ENCODE results near the gene INKA1. TPM values are rescaled to one million over a fixed set of nuclear protein-coding genes. Genes with fewer than 3 reads are reported as not detected.
"Not testable (repeated sequence)": the region's sequence is repeated elsewhere in the genome, so short reads cannot be mapped to it uniquely, and the experiment has no call there.

The INKA1 gene
- total RNA-seq, 1 experiment from 2014 or later = 1.3 TPM

- DNase-seq = peak; percentile 14
- no peaks in the 10 kb centered on the region for H3K9me2 ChIP-seq (replicated peaks; ENCODE audit: low read length)
- no peaks in the 10 kb centered on the region for H3K79me2 ChIP-seq (ENCODE audit: low read length)
- H3K27ac ChIP-seq (ENCODE audit: low read length) = no peak within 1 kb of the TSS
- no peaks in the 10 kb centered on the region for H3K9me3 ChIP-seq (ENCODE audit: low read length)
- H3K9ac ChIP-seq (ENCODE audit: low read length) = no peak within 1 kb of the TSS
- POLR2A ChIA-PET (ENCODE audit: unreplicated experiment) = no interaction called here
- no peaks in the 10 kb centered on the region for H3K27me3 ChIP-seq (ENCODE audit: low read length)
- peak within 1 kb of the TSS; percentile 27 for H3K4me2 ChIP-seq (ENCODE audit: low read length)
- peak; percentile 63 for ATAC-seq
- no peak within 1 kb of the TSS for H3K4me3 ChIP-seq (ENCODE audit: low read length)
- H3K4me1 ChIP-seq (ENCODE audit: insufficient read depth, low read length) = no peaks in the 10 kb centered on the region
- H4K20me1 ChIP-seq (ENCODE audit: low read length) = no peaks in the 10 kb centered on the region
- peak within 1 kb of the TSS; percentile 35; the same call in 1 of the 2 replicates for H2AFZ ChIP-seq (ENCODE audit: low read length)
- BruUV-seq (replicated peaks) = TSS peak; percentile 24
- H3F3A ChIP-seq (ENCODE audit: low read length, unreplicated experiment) = no peaks in the 10 kb centered on the region
- no peaks in the 10 kb centered on the region for H3K36me3 ChIP-seq (ENCODE audit: low read depth, low read length)
- CTCF ChIA-PET = no interaction called here
- intact Hi-C loops (cut with micrococcal nuclease) = no loop called here
- TF ChIP-seq EZH2 (IDR thresholded peaks at IDR 0.05; ENCODE audit: low read length, unreplicated experiment) (no peak), CTCF (conservative IDR thresholded peaks at IDR 0.05; ENCODE audit: low read depth, low read length) (no peak), EZH2phosphoT487 (IDR thresholded peaks at IDR 0.05; ENCODE audit: borderline replicate concordance, low read length) (no peak)
These were observed 10.6 kb downstream of the INKA1 start, which contains the start of gene UBA7 for GRCh38 chr3:49813497-49814174. TSS of gene UBA7 (minus strand) at chr3:49813953. CDS start at chr3:49813787, 166 bp downstream.

DNA sequence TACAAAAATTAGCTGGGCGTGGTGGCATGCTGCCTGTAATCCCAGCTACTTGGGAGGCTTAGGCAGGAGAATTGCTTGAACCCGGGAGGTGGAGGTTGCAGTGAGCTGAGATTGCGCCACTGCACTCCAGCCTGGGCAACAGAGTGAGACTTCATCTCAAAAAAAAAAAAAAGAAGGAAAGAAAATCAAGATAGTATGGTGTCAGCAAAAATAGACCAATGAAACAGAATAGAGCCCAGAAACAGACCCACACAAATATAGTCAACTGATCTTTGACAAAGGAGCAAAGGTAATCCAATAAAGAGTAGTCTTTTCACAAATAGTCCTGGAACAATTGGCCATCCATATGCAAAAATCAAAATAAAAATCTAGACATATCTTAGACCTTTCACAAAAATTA lies 20.1 kb downstream of the INKA1 start:
- CTCF ChIA-PET = interaction anchor here (0.5 kb wide), 1 partner anchor 297 kb away, joined by 3 read pairs; no protein-coding TSS in a partner anchor
- intact Hi-C loops (cut with micrococcal nuclease) = not testable (repeated sequence)

GRCh38 chr3:49826016-49826415 lies 23.0 kb downstream of the INKA1 start:
- Histone ChIP-seq H3K9me2 (replicated peaks; ENCODE audit: low read length) (no peaks in the 10 kb centered on the region), H3K9me3 (ENCODE audit: low read length) (no peaks in the 10 kb centered on the region), H3K27ac (ENCODE audit: low read length) (no peak overlapping the region), H3K27me3 (ENCODE audit: low read length) (no peaks in the 10 kb centered on the region), H3K4me3 (ENCODE audit: low read length) (no peak overlapping the region), H3K79me2 (ENCODE audit: low read length) (no peaks in the 10 kb centered on the region), H3F3A (ENCODE audit: low read length, unreplicated experiment) (no peaks in the 10 kb centered on the region), H4K20me1 (ENCODE audit: low read length) (no peaks in the 10 kb centered on the region), H2AFZ (ENCODE audit: low read length) (no peak overlapping the region), H3K4me1 (ENCODE audit: insufficient read depth, low read length) (no peaks in the 10 kb centered on the region), H3K9ac (ENCODE audit: low read length) (no peak overlapping the region), H3K36me3 (ENCODE audit: low read depth, low read length) (peaks cover 14% of the 10 kb centered on the region; the same call in 1 of the 2 replicates), H3K4me2 (ENCODE audit: low read length) (no peak overlapping the region)
- no peak for TF ChIP-seq EZH2phosphoT487 (IDR thresholded peaks at IDR 0.05; ENCODE audit: borderline replicate concordance, low read length)
- TF ChIP-seq CTCF (conservative IDR thresholded peaks at IDR 0.05; ENCODE audit: low read depth, low read length) = no peak
- ATAC-seq = no peak
- ChIA-PET CTCF (no interaction called here), POLR2A (ENCODE audit: unreplicated experiment) (no interaction called here)
- intact Hi-C loops (cut with micrococcal nuclease) = no loop called here
- no TSS peak for BruUV-seq (replicated peaks)
- DNase-seq = no peak

More for the DNA sequence above, 20.1 kb downstream of the INKA1 start:
- H3F3A ChIP-seq (ENCODE audit: low read length, unreplicated experiment); H3K4me3 ChIP-seq (ENCODE audit: low read length); H3K9me2 ChIP-seq (replicated peaks; ENCODE audit: low read length); BruUV-seq (replicated peaks); H3K36me3 ChIP-seq (ENCODE audit: low read depth, low read length); H4K20me1 ChIP-seq (ENCODE audit: low read length); H2AFZ ChIP-seq (ENCODE audit: low read length); ATAC-seq; DNase-seq; H3K9me3 ChIP-seq (ENCODE audit: low read length); H3K4me2 ChIP-seq (ENCODE audit: low read length); H3K9ac ChIP-seq (ENCODE audit: low read length); POLR2A ChIA-PET (ENCODE audit: unreplicated experiment); H3K27ac ChIP-seq (ENCODE audit: low read length); H3K27me3 ChIP-seq (ENCODE audit: low read length); H3K79me2 ChIP-seq (ENCODE audit: low read length); H3K4me1 ChIP-seq (ENCODE audit: insufficient read depth, low read length): not testable (repeated sequence)

Data from PC-3 (cell line).